HG02642 (cell line): ENCODE results near the gene TCEAL4.
A peak's percentile ranks its signal among the peaks of the same experiment; 100 is the strongest.

ENCODE experiments used
- ATAC-seq: cut with Tn5 transposase; IDR thresholded peaks from one replicate; pipeline ENCODE4 v1.9.1; 2021; ENCODE audit warnings: mild to moderate bottlenecking; ENCODE audit not compliant: unreplicated experiment, poor library complexity

TCEAL4 gene

DNA sequence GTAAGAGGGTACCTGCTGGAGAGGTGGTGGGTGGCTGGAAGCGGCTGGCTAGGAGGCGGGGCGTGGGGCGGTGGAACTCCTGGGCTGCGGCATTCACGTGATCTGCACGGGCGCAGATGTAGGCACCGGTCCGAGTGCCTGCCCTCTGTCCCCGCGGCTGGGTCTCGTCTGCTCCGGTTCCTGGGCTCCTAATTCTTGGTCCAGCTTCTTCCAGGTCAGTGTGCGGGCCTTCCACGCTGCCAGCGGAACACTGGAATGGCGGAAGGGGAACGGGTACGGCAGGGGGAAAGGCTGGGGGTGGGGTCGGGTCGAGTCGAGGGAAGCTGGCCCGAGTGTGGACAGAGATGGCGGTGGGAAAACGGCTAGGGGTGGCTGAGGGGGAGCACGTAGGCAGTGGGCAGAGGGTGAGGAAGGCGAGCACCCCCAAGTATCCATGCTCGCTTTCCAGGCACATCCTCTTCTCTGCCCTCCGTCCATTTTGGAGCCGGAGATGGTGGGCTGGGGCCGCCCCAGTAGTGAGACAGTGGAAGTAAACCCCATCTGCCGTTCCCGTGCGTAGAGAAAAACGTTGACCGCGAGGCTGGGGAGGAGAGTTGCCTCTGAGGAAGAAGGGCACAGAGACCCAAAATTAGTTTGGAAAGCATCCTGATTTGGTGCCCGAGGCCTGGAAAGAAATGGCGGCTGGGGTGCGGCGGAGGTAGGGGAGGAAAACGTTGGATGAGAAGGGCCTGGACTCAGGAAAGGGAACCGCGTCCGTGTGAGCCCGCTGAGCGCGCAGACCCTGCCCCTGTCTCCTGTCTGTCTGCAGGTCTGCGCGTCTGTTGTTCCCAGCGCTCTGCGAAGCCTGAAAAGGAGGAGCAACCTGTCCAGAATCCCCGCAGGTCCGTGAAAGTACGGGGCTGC lies at the start of gene TCEAL4:
TCEAL4 (plus strand) TSS at position 105 of the 903 bp plus-strand sequence. CDS start 1,161 bp downstream, outside the sequence.
- ATAC-seq, result peak; percentile 91

DNA sequence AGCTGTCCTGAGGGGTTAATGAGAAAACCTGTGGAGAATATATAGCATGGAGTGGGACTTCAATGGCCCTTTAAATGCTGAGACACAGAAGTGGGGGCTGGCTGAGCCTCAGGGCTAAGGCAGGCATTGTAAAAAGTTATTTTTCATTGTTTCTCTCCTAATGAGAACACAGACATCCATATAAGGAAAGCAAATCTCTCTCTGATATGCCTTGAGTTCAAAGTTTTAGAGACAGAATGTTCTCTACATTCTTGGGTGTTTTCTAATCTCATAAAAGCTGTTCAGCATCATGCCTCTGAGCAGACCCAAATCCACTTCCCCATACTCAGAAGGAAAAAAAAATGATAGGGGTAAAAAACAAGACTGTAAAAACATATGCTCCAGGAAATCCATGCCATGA lies 49.2 kb upstream of the TCEAL4 start:
- ATAC-seq, result no peak

GRCh38 chrX:103536732-103537131 lies 48.6 kb upstream of the TCEAL4 start:
- ATAC-seq, result no peak

DNA sequence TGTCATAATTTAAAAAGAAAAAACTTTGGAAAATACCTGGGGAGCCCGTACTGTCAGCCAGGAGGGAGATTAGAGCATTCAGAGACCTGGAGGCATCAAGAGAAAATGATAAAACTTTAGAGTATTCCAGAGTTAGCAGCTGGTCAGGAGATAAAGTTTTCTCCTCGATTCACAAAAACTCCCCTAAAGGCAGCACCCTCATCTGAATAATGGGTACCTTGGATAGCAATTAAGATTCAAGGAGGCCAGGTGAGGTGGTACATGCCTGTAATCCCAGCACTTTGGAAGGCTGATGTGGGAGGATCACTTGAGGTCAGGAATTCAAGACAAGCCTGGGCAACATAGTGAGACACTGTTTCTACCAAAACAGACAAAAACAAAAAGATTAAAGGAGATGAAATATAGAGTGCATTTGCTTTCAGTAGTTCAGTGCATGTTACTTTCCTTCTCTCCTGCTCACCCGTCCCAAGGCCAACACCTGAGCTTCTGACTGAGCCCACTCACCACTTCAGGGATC lies 47.4 kb upstream of the TCEAL4 start:
- no peak for ATAC-seq

DNA sequence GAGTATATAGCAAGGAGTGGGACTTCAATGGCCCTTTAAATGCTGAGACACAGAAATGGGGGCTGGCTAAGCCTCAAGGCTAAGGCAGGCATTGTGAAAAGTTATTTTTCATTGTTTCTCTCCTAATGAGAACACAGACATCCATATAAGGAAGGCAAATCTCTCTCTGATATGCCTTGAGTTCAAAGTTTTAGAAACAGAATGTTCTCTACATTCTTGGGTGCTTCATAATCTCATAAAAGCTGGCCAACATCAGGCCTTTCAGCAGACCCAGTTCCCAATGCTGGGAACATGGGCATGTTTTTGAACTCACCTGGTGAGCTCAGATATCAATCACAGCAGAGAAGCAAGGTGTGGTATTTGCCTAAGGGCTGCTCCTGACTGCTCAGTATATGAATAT lies 46.6 kb upstream of the TCEAL4 start:
- ATAC-seq, result no peak

DNA sequence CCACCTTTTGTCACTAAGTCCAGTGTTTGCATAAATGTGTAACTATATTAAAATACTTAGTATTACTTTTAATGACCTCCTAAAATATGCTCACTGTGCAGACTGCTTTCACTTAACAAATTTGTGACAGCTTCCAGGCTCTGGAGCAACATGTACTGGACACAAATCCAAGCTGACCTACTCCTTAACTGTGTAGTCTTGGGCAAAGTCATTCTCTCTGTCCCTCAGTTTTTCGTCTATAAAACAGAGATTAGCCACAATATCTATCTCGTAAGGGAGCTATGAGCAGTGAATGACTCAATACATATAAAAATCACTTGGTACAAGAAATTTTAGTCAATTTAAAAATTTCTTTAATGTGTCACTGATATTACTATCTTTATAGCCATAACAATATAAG lies 45.6 kb upstream of the TCEAL4 start:
- no peak for ATAC-seq

- ATAC-seq, result no peak
Measured at GRCh38 chrX:103540145-103540544, 45.2 kb upstream of the TCEAL4 start.

- ATAC-seq, result no peak
Measured at GRCh38 chrX:103549916-103550315, 35.4 kb upstream of the TCEAL4 start.

GRCh38 chrX:103550415-103551051 lies 34.8 kb upstream of the TCEAL4 start:
- no peak for ATAC-seq

DNA sequence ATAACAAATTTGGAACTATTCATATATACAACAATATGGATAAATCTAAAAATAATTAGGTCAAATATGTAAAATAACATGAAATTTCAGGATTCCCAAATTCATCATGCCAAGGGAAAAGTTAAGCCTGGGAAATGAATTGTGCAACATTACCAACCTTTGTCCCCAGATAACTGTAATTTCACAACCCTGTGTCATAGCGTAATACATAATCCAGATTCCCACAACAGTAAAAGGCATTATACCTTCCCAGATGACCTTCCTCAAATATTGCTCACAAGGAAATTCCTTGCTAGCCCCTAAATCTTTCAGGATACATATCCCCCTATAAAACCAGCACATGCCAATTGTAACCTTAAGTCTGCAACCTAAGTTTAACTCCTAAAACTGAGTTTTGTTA lies 33.1 kb upstream of the TCEAL4 start:
- ATAC-seq, result no peak

- peak; percentile 99 for ATAC-seq
Measured at GRCh38 chrX:103554687-103555424, 30.5 kb upstream of the TCEAL4 start.

- ATAC-seq, result no peak
Measured at GRCh38 chrX:103556963-103557612, 28.2 kb upstream of the TCEAL4 start.

DNA sequence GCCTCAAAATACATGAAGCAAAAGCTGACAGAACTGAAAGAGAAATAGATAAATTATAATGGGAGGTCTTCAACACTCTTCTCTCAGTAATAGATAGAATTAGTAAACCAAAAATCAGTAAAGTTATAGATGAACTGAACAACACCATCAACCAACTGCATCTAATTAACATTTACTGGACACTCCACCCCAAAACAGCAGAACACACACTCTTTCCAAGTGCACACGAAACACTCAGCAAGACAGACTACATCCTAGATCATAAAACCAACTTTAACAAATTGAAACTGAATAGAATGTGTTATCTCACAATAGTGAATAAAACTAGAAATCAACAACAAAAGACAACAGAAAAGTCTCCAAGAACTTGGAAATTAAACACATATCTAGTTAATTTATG lies 25.1 kb upstream of the TCEAL4 start:
- ATAC-seq, result no peak

DNA sequence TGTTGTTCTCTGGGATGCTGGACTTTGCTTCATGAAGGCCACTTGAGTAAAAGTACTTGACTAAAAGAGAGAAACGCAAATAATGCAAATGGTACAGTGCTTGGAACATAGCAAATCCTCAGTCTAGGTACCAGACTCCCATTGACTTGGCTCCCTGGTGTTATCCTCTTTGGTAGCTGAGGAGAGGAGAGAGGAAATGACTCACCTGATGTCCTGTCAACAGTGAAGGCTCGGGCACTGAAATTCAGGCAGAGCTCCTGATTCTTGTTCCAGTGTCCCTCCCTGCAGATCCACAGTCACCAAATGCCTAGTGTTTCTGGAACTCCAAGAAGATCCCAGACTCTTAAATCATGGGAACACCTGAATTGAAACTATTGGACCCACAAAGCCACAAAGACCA lies 22.5 kb upstream of the TCEAL4 start:
- ATAC-seq, result no peak

DNA sequence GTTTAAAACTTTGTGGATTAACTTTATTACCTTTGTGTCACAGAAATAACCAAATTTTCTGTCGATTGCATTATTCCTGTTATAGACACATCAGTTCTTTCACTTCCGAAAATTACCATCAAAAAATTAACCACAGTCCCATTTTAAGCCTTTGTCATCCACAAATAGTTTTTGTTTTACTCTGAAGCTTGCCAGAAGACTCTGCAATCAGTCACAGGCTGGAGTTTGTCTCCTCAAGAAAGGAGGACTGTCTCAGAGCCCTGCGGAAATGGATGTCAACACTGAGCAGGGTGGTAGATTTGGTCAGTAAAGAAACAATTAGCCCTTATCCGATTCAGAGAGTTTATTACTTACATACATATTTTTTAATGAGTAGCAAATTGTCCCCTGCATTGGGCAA lies 20.1 kb upstream of the TCEAL4 start:
- peak; percentile 76 for ATAC-seq

- ATAC-seq, result peak; percentile 29
Measured at GRCh38 chrX:103565752-103566151, 19.6 kb upstream of the TCEAL4 start.

DNA sequence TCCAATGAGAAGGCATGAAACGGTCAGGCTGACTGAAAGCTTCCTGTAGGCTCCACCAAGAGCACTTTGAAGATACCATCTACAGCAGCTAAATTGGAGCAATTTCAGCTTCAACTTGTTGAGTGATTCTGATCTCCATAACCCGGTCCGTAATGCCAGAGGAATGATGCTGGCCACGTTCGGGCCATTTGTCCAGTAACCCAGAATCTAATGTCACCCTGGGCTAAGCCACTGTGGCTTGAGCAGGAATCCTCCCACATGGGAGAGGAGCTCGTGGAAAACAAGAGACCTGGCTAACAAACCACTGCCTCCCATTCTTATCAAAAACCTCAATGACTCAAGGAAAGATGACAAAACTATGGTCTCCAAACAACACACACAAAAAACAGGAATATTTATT lies 14.2 kb upstream of the TCEAL4 start:
- no peak for ATAC-seq

- ATAC-seq, result no peak
Measured at GRCh38 chrX:103571726-103572125, 13.6 kb upstream of the TCEAL4 start.

DNA sequence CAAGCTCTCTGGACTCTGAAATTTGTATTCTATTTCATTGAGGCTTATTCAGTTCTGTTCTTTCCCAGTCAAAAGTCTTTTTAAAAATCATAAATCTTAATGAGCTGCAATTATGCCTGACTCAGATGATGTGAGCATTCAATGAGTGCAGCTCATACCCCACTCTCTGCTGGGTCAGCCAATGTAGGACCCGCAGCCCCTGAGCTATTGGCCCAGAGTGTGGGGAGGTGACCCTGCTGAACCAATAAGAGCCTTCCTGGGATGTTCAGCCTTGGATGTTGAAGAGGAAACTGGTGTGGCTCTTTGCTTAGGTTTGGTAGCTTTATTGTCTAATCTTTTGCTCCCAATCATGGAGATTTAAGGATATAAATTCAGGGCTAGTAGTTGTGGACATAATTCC lies 12.1 kb upstream of the TCEAL4 start:
- ATAC-seq, result no peak

DNA sequence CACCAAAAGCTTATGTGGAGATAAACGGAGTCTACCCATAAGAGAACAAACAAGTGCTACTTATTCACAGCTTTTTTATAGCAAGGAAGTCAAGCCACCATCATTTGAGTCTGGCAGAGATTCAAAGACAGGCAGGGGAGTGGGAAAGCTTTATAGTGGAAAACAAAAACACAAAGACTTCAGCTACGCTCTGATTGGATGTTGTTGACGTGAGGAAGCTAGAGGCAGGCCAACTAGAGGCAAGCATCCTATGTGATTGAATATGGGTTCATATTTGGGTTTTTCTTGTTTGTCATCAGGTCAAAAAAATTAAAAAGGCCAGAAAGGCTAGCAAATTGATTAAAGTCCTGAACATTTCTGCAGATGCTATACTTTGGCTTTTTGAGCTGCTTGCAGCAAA lies 719 bp upstream of the TCEAL4 start:
- no peak for ATAC-seq
